Ishikawa (cell line): ENCODE data around the gene PRKCZ.

Source experiments
- CEBPB ChIP-seq: IDR thresholded peaks from 2 replicates; pipeline ENCODE4 v1.6.1; 2012
- CREB1 ChIP-seq: IDR thresholded peaks from 2 replicates; pipeline ENCODE4 v1.6.1; 2012; ENCODE audit warnings: low read depth
- EGR1 ChIP-seq: IDR thresholded peaks from 2 replicates; pipeline ENCODE4 v1.6.1; 2012
- EP300 ChIP-seq: IDR thresholded peaks from 2 replicates; pipeline ENCODE4 v1.6.1; 2012; ENCODE audit warnings: borderline replicate concordance
- FOXM1 ChIP-seq: IDR thresholded peaks from 2 replicates; pipeline ENCODE4 v1.6.1; 2012; ENCODE audit warnings: low read depth, borderline replicate concordance
- NFIC ChIP-seq: IDR thresholded peaks from 2 replicates; pipeline ENCODE4 v1.6.1; 2012
- RAD21 ChIP-seq: IDR thresholded peaks from 2 replicates; pipeline ENCODE4 v1.6.1; 2012; ENCODE audit warnings: low read depth
- TAF1 ChIP-seq: IDR thresholded peaks from 2 replicates; pipeline ENCODE4 v1.6.1; 2012; ENCODE audit warnings: low read depth, mild to moderate bottlenecking
- TCF12 ChIP-seq: IDR thresholded peaks from 2 replicates; pipeline ENCODE4 v1.6.1; 2012; ENCODE audit warnings: low read depth
- TEAD4 ChIP-seq: IDR thresholded peaks from 2 replicates; pipeline ENCODE4 v1.6.1; 2012
- YY1 ChIP-seq: IDR thresholded peaks from 2 replicates; pipeline ENCODE4 v1.6.1; 2012; ENCODE audit warnings: low read depth
- TF ChIP-seq, protein P1 (sequence below): IDR thresholded peaks from 2 replicates; pipeline ENCODE4 v1.6.1; 2012; ENCODE audit warnings: low read depth, mild to moderate bottlenecking
- TF ChIP-seq, protein P2 (sequence below): IDR thresholded peaks from 2 replicates; pipeline ENCODE4 v1.6.1; 2012

DNA sequence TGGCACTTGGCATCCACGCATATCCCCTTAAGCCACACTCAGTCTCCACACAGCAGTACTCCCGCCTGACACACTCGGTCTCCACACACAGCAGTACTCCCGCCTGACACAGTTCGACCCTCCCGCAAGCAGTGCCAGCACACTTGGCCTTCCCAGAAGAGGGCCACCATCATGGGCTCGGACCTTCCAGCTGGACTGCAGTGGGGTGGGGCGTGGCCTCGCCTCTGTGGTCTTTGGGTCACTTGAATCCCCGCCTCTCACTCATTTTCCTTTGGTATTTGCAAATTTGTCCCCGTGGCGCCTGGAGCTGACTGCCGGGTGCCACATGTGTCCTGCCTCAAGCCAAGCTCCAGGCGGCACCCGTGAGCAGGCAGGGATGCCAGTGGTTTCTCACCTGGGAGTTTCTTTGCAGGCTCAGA, 80.7 kb downstream of the PRKCZ start:
- no peak for TF ChIP-seq TAF1
- no peak for TF ChIP-seq EP300
- TF ChIP-seq, protein P1, sequence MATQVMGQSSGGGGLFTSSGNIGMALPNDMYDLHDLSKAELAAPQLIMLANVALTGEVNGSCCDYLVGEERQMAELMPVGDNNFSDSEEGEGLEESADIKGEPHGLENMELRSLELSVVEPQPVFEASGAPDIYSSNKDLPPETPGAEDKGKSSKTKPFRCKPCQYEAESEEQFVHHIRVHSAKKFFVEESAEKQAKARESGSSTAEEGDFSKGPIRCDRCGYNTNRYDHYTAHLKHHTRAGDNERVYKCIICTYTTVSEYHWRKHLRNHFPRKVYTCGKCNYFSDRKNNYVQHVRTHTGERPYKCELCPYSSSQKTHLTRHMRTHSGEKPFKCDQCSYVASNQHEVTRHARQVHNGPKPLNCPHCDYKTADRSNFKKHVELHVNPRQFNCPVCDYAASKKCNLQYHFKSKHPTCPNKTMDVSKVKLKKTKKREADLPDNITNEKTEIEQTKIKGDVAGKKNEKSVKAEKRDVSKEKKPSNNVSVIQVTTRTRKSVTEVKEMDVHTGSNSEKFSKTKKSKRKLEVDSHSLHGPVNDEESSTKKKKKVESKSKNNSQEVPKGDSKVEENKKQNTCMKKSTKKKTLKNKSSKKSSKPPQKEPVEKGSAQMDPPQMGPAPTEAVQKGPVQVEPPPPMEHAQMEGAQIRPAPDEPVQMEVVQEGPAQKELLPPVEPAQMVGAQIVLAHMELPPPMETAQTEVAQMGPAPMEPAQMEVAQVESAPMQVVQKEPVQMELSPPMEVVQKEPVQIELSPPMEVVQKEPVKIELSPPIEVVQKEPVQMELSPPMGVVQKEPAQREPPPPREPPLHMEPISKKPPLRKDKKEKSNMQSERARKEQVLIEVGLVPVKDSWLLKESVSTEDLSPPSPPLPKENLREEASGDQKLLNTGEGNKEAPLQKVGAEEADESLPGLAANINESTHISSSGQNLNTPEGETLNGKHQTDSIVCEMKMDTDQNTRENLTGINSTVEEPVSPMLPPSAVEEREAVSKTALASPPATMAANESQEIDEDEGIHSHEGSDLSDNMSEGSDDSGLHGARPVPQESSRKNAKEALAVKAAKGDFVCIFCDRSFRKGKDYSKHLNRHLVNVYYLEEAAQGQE, result no peak
- TF ChIP-seq EGR1, result no peak
- TF ChIP-seq YY1, result no peak
- TF ChIP-seq RAD21, result no peak
- no peak for TF ChIP-seq CEBPB
- no peak for TF ChIP-seq NFIC
- TF ChIP-seq, protein P2, sequence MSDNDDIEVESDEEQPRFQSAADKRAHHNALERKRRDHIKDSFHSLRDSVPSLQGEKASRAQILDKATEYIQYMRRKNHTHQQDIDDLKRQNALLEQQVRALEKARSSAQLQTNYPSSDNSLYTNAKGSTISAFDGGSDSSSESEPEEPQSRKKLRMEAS, result no peak
- TF ChIP-seq CREB1, result no peak
- no peak for TF ChIP-seq TCF12
- TF ChIP-seq FOXM1, result no peak
- no peak for TF ChIP-seq TEAD4
